ENCODE data around the gene RGS12. TPM values are rescaled to one million over a fixed set of nuclear protein-coding genes. Genes with fewer than 3 reads are reported as not detected.

The RGS12 gene
- total and polyA plus RNA-seq, 2 of the 13 experiments (the other 11 are each of a cell fraction or from before 2014, with no cell fraction given), result 21.0 to 27.7 TPM

- TF ChIP-seq NFKBIZ (CRISPR knock-in tag; IDR thresholded peaks at IDR 0.05), result no peak
- no peak for TF ChIP-seq NR1H2 (CRISPR knock-in tag; IDR thresholded peaks at IDR 0.05; ENCODE audit: borderline replicate concordance, low read depth)
- TF ChIP-seq TGIF2 (CRISPR knock-in tag; IDR thresholded peaks at IDR 0.05), result peak; percentile 62; the same call in 1 of the 2 replicates
- TF ChIP-seq CHD2 (IDR thresholded peaks at IDR 0.05; ENCODE audit: low read depth, low read length), result no peak
- TF ChIP-seq, protein P1, sequence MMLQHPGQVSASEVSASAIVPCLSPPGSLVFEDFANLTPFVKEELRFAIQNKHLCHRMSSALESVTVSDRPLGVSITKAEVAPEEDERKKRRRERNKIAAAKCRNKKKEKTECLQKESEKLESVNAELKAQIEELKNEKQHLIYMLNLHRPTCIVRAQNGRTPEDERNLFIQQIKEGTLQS (CRISPR knock-in tag; IDR thresholded peaks at IDR 0.05), result no peak
- TF ChIP-seq CREB1 (IDR thresholded peaks at IDR 0.05), result peak; percentile 31; the same call in 1 of the 2 replicates
- TF ChIP-seq CREB1 (CRISPR knock-in tag; IDR thresholded peaks at IDR 0.05), result no peak
- no peak for TF ChIP-seq PITX1 (CRISPR knock-in tag; IDR thresholded peaks at IDR 0.05)
- TF ChIP-seq SRF (IDR thresholded peaks at IDR 0.05; ENCODE audit: low read depth, low read length), result no peak
- TF ChIP-seq, protein P2, sequence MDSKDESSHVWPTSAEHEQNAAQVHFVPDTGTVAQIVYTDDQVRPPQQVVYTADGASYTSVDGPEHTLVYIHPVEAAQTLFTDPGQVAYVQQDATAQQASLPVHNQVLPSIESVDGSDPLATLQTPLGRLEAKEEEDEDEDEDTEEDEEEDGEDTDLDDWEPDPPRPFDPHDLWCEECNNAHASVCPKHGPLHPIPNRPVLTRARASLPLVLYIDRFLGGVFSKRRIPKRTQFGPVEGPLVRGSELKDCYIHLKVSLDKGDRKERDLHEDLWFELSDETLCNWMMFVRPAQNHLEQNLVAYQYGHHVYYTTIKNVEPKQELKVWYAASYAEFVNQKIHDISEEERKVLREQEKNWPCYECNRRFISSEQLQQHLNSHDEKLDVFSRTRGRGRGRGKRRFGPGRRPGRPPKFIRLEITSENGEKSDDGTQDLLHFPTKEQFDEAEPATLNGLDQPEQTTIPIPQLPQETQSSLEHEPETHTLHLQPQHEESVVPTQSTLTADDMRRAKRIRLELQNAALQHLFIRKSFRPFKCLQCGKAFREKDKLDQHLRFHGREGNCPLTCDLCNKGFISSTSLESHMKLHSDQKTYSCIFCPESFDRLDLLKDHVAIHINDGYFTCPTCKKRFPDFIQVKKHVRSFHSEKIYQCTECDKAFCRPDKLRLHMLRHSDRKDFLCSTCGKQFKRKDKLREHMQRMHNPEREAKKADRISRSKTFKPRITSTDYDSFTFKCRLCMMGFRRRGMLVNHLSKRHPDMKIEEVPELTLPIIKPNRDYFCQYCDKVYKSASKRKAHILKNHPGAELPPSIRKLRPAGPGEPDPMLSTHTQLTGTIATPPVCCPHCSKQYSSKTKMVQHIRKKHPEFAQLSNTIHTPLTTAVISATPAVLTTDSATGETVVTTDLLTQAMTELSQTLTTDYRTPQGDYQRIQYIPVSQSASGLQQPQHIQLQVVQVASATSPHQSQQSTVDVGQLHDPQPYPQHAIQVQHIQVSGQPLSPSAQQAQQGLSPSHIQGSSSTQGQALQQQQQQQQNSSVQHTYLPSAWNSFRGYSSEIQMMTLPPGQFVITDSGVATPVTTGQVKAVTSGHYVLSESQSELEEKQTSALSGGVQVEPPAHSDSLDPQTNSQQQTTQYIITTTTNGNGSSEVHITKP (CRISPR knock-in tag; IDR thresholded peaks at IDR 0.05; ENCODE audit: low read depth), result no peak
- TF ChIP-seq SMAD9 (CRISPR knock-in tag; IDR thresholded peaks at IDR 0.05), result no peak
- TF ChIP-seq ZNF597 (CRISPR knock-in tag; IDR thresholded peaks at IDR 0.05), result no peak
- no peak for TF ChIP-seq ZNF17 (CRISPR knock-in tag; IDR thresholded peaks at IDR 0.05)
- TF ChIP-seq PTBP1 (IDR thresholded peaks at IDR 0.05; ENCODE audit: low read depth, low read length, poor library complexity, severe bottlenecking), result no peak
- TF ChIP-seq ELF4 (CRISPR knock-in tag; IDR thresholded peaks at IDR 0.05; ENCODE audit: borderline replicate concordance), result no peak
- TF ChIP-seq RERE (CRISPR knock-in tag; IDR thresholded peaks at IDR 0.05; ENCODE audit: low read depth), result peak; percentile 65; the same call in 1 of the 2 replicates
- TF ChIP-seq ATF2 (CRISPR knock-in tag; IDR thresholded peaks at IDR 0.05), result peak; percentile 71; the same call in 1 of the 2 replicates
- TF ChIP-seq EZH2 (conservative IDR thresholded peaks at IDR 0.05; ENCODE audit: low read depth, low read length), result no peak
Observed at GRCh38 chr4:3342182-3342854, 49.5 kb downstream of the RGS12 start (continued).

All from HepG2 (cell line).